Fibroblast of the aortic adventitia (primary cell): ENCODE results near the gene GALNT9. TPM values are rescaled to one million over a fixed set of nuclear protein-coding genes. Genes with fewer than 3 reads are reported as not detected.

Experiments used
- DNase-seq: peaks from one replicate; pipeline ENCODE4 v3.0.0-alpha.2; 2010; ENCODE audit warnings: low read depth
- H3K4me3 ChIP-seq: 2 replicates; pipeline ENCODE4 v1.5.1; 2011; ENCODE audit warnings: low read depth, mild to moderate bottlenecking, control low read depth, low read length, moderate library complexity
- total RNA-seq: library from RNA; depleted of rRNA; stranded (reverse); fragments of >200 nt; gene quantifications from 2 replicates; pipeline ENCODE4 v1.2.3, GENCODE V29; 2012; ENCODE audit warnings: low replicate concordance
- TF ChIP-seq, protein P1 (sequence below): IDR thresholded peaks from 2 replicates; pipeline ENCODE4 v1.5.1; 2011; ENCODE audit warnings: mild to moderate bottlenecking, low read length, control low read depth, inconsistent platforms; ENCODE audit not compliant: insufficient read depth

The GALNT9 gene
- total RNA-seq, 1 donor, result not detected

DNA sequence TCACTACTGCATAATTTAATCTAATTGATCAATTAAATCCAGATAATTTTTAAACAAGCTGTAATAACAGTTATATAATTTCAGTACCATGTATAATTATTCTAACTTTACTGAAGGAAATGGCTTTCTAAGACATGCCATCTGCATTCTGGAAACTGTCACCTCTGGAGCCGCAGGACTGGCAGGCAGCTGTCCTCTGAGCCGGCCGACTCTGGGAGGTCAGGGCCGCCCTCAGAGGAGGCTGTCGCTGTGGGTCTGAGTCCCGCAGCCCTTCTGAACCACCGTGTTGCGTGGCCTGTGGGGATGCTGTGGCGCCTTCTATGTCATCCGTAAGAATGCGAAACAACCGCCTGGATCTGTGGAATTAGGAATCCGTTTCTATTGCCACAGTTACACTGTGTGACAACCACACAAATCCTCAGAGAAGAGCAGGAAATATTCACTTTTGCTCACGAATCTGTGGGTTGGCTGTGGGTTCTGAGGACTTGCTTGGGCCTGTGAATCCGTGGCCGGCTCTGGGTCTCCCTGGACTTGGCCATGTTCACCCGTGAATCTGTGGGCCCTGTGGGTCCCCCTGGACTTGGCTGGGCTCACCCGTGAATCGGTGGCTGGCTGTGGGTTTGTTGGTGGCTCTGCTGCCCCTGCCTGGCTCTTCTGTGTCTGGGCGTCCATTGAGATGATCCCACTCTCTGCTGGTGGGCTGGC lies 17.2 kb upstream of the GALNT9 start:
- TF ChIP-seq, protein P1, sequence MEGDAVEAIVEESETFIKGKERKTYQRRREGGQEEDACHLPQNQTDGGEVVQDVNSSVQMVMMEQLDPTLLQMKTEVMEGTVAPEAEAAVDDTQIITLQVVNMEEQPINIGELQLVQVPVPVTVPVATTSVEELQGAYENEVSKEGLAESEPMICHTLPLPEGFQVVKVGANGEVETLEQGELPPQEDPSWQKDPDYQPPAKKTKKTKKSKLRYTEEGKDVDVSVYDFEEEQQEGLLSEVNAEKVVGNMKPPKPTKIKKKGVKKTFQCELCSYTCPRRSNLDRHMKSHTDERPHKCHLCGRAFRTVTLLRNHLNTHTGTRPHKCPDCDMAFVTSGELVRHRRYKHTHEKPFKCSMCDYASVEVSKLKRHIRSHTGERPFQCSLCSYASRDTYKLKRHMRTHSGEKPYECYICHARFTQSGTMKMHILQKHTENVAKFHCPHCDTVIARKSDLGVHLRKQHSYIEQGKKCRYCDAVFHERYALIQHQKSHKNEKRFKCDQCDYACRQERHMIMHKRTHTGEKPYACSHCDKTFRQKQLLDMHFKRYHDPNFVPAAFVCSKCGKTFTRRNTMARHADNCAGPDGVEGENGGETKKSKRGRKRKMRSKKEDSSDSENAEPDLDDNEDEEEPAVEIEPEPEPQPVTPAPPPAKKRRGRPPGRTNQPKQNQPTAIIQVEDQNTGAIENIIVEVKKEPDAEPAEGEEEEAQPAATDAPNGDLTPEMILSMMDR, result no peak
- no peak overlapping the region for H3K4me3 ChIP-seq
- DNase-seq, result no peak

DNA sequence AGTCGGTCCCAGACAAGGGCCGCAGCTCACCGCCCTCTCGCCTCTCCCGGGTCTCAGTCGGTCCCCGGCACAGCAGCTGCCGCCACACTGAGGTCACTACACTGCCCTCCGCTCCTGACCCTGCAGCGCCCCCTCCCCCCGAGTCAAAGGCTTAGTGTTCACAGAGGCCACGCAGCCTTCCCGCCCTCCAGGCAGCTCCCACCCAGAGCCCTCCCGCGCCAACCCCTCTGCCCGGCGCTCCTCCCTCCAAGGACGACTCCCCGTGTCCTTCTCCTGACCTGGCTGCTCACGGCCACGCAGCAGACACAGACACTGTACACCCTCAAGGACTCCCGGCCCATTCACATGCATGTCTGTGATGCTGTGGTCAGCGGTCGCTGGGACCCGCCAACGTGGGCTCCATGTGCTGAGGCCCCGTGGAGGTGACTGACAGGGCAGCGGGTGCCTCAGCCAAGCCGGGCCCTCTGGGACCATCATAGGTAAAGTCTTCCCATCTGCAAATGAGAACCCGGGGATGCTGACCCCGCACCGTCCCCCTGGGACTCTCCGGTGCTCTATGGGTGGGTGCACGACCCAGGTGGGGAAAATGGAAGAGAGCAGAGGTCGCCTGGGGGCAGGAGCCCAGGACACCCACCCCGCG lies 16.3 kb upstream of the GALNT9 start:
- H3K4me3 ChIP-seq, result no peak overlapping the region
- DNase-seq, result no peak
- TF ChIP-seq, protein P1, result no peak

DNA sequence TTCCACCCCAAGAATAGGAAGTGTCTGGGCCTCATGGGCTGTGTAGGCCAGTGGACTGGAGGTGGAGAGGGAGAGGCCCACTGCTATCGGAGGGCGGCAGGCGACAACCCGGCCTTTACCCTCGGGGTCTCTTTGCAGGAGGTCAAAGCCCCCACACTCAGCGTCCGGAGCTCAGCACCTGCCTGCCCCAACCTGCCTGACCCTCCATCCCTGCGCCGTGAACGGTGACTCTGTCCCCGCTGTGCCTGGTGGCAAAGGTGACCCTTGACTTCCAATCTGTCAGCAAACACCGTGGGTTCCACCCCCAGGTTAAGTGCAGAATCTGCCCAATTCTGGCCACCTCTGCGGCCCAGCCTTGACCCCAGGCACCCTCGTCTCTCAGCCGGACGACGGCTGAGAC lies 15.7 kb upstream of the GALNT9 start:
- TF ChIP-seq, protein P1, result no peak
- no peak for DNase-seq
- H3K4me3 ChIP-seq, result no peak overlapping the region

DNA sequence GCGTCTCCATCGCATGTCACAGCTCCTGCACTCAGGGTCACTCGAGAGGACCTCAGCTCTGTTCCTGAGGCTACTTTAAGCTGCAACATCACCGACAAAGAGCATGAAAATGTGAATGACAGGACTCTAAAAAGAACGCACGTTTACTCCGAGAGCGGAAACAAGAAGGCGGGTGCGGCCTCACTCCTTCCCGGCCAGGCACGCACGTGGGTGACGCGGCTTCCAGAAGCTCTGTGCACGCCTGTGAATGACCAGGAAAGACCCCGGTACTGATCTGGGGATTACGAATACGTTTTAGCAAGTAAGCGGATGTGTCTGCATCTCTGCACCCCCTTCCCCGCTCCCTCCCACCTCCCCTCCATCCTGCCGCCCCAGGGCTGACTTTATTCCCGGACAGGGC lies 15.2 kb upstream of the GALNT9 start:
- no peak for DNase-seq
- TF ChIP-seq, protein P1, result no peak
- no peak overlapping the region for H3K4me3 ChIP-seq

DNA sequence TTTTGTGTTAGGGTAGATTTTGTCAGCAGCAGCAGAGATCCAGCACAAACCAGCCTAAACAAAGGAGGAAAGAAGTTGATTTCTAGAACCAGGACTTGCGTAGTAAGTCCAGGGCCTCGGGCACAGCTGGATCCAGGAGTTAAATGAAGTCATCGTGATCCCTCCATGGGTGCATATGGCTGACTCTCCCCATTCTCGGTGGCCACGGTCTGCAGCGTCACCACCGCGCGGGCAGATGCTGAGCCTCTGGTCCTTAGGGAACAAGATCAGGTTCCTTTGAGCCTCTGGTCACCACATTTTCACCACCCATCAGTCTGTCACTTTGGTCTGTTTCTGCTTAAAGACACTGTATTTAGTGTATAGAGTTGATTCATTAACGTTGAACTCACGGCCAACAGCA lies 14.8 kb upstream of the GALNT9 start:
- H3K4me3 ChIP-seq, result no peak overlapping the region
- TF ChIP-seq, protein P1, result no peak
- DNase-seq, result no peak

DNA sequence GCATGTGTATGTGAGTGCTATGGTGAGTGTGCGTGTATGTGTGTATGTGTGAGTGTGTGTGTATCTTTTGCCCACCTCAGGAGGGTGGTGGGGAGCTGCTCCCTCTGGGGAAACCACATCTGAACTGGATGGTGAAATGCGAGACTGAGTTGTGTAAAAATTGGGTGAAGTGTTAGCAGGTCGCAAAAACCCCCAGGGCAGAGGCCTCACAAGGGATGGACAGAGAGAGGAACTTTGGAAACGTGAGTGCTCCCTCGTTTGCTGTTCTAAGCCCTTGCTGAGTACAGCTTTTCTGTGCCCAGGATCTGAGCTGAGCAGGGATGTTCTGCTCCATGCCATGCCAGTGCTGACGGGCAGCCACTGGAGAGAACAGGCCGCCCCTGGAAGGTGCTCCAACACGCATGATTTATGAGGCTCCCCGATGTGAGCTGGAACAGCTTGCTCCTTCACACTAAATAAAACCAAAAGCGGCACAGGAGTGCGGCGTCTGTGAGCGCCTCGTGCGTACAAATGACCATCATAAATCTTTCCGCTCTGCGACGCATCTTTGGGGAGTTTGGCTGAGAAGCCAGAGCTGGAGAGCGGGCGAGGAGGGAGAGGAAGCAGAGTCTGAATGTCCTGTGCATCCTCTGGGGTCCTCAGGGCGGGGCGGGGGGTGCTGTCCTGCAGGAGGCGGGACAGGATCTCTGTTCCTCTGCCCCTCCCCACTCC lies 14.1 kb upstream of the GALNT9 start:
- no peak overlapping the region for H3K4me3 ChIP-seq
- TF ChIP-seq, protein P1, result no peak
- no peak for DNase-seq
